RWPE2 (cell line): Measurements from ENCODE around the gene LRRC8E.
A peak's percentile ranks its signal among the peaks of the same experiment; 100 is the strongest.

Experiments used
- ATAC-seq: fragments of 200-7000 bp; cut with Tn5 transposase; 3 replicates; pipeline ENCODE4 v1.9.1; 2021; ENCODE audit warnings: low read depth
- DNase-seq: peaks from one replicate; pipeline ENCODE4 v3.0.0-alpha.2; 2020; ENCODE audit warnings: low spot score
- H3K27ac ChIP-seq: fragments of 450-650 bp; 2 replicates; pipeline ENCODE4 v1.5.1; 2017; ENCODE audit warnings: mild to moderate bottlenecking; ENCODE audit not compliant: poor library complexity, severe bottlenecking
- H3K27me3 ChIP-seq: fragments of 250-450 bp; sonication (Bioruptor Pico); 2 replicates; pipeline ENCODE4 v1.5.1; 2021; ENCODE audit warnings: mild to moderate bottlenecking, moderate library complexity; ENCODE audit not compliant: insufficient read depth, poor library complexity, severe bottlenecking
- H3K36me3 ChIP-seq: fragments of 250-450 bp; sonication (Bioruptor Pico); 2 replicates; pipeline ENCODE4 v1.5.1; 2020; ENCODE audit warnings: low read depth, mild to moderate bottlenecking, moderate library complexity
- H3K4me1 ChIP-seq: fragments of 250-450 bp; sonication (Bioruptor Pico); 2 replicates; pipeline ENCODE4 v1.5.1; 2021; ENCODE audit warnings: mild to moderate bottlenecking, moderate library complexity; ENCODE audit not compliant: insufficient read depth, poor library complexity, severe bottlenecking
- H3K4me3 ChIP-seq: fragments of 250-450 bp; sonication (Bioruptor Pico); 2 replicates; pipeline ENCODE4 v1.5.1; 2021; ENCODE audit warnings: mild to moderate bottlenecking, moderate library complexity; ENCODE audit not compliant: severe bottlenecking
- H3K9me3 ChIP-seq: fragments of 250-450 bp; sonication (Bioruptor Pico); 2 replicates; pipeline ENCODE4 v1.5.1; 2021; ENCODE audit warnings: mild to moderate bottlenecking, moderate library complexity; ENCODE audit not compliant: severe bottlenecking
- CTCF ChIP-seq: fragments of 450-650 bp; IDR thresholded peaks from one replicate; pipeline ENCODE4 v1.5.1; 2017; ENCODE audit warnings: mild to moderate bottlenecking, moderate library complexity; ENCODE audit not compliant: poor library complexity, severe bottlenecking

The LRRC8E gene

GRCh38 chr19:7868671-7869452 is 19.4 kb upstream of the LRRC8E start:
- TF ChIP-seq CTCF = peak; percentile 89
- no peak overlapping the region for H3K27ac ChIP-seq
- DNase-seq (peak; percentile 83), ATAC-seq (peak; percentile 48)
- H3K9me3 ChIP-seq = no peaks in the 10 kb centered on the region
- no peaks in the 10 kb centered on the region for H3K27me3 ChIP-seq
- H3K4me1 ChIP-seq = peaks cover 3% of the 10 kb centered on the region
- no peaks in the 10 kb centered on the region for H3K36me3 ChIP-seq
- H3K4me3 ChIP-seq = peak overlapping the region; percentile 36

- Histone ChIP-seq H3K9me3 (no peaks in the 10 kb centered on the region), H3K36me3 (no peaks in the 10 kb centered on the region), H3K4me1 (peaks cover 3% of the 10 kb centered on the region), H3K27me3 (peaks cover 1% of the 10 kb centered on the region), H3K27ac (no peak overlapping the region), H3K4me3 (peak overlapping the region; percentile 36)
- peak; percentile 33 for ATAC-seq
- TF ChIP-seq CTCF = peak; percentile 70
- DNase-seq = peak; percentile 75
Measured at GRCh38 chr19:7869453-7869909, 18.8 kb upstream of the LRRC8E start.

GRCh38 chr19:7869910-7870511 is 18.3 kb upstream of the LRRC8E start:
- Histone ChIP-seq H3K9me3 (no peaks in the 10 kb centered on the region), H3K27me3 (peaks cover 6% of the 10 kb centered on the region), H3K27ac (no peak overlapping the region), H3K4me3 (peak overlapping the region; percentile 36), H3K36me3 (no peaks in the 10 kb centered on the region), H3K4me1 (peaks cover 3% of the 10 kb centered on the region)
- ATAC-seq (peak; percentile 17), DNase-seq (peak; percentile 87)
- TF ChIP-seq CTCF = no peak

GRCh38 chr19:7870571-7871436 is 17.5 kb upstream of the LRRC8E start:
- Histone ChIP-seq H3K9me3 (no peaks in the 10 kb centered on the region), H3K27ac (peak overlapping the region; percentile 58), H3K4me1 (peaks cover 3% of the 10 kb centered on the region), H3K36me3 (no peaks in the 10 kb centered on the region), H3K4me3 (no peak overlapping the region), H3K27me3 (peaks cover 6% of the 10 kb centered on the region)
- DNase-seq (peak; percentile 93), ATAC-seq (peak; percentile 20)
- no peak for TF ChIP-seq CTCF
